Peyer's patch (tissue), 4 donors: ENCODE measurements around the gene PCBP3.

Experiments used
- CTCF ChIP-seq, 6 experiments: fragments of 450-650 bp in 4 of 6; fragments of 200-600 bp in 2 of 6; sonication (generic) in 1 of 6; IDR thresholded peaks; one replicate each; pipeline ENCODE4 v1.5.1; 2017 to 2019; ENCODE audit warnings: antibody characterized with exemption in 6 of 6, mild to moderate bottlenecking in 3 of 6, moderate library complexity in 1 of 6
- POLR2A ChIP-seq, 2 donors: fragments of 450-650 bp; IDR thresholded peaks; one replicate each; pipeline ENCODE4 v1.5.1; 2017; ENCODE audit warnings: antibody characterized with exemption in 2 of 2, mild to moderate bottlenecking in 2 of 2, moderate library complexity in 2 of 2

- TF ChIP-seq CTCF (IDR thresholded peaks at IDR 0.05), result no peak
- TF ChIP-seq POLR2A (IDR thresholded peaks at IDR 0.05), result no peak
These were observed 161.8 kb downstream of the PCBP3 start for GRCh38 chr21:45805321-45805720.
